Right lobe of liver (tissue), 6 donors: ENCODE results near the gene ZMYND11. TPM values are rescaled to one million over a fixed set of nuclear protein-coding genes. Genes with fewer than 3 reads are reported as not detected.

Experiments
- ATAC-seq, 4 donors: fragments of 200-7000 bp; cut with Tn5 transposase; one replicate each; pipeline ENCODE4 v1.9.1; 2020; ENCODE audit warnings: mild to moderate bottlenecking in 4 of 4, moderate library complexity in 4 of 4
- DNase-seq, 3 donors: peaks; one replicate each; pipeline ENCODE4 v3.0.0-alpha.2; 2020
- H3K27ac ChIP-seq, 3 donors: fragments of 200-600 bp; one replicate each; pipeline ENCODE4 v1.8.0; 2022
- H3K27me3 ChIP-seq, 2 donors: fragments of 200-600 bp; one replicate each; pipeline ENCODE4 v1.8.0; 2022
- H3K36me3 ChIP-seq, 4 donors: fragments of 200-600 bp; sonication (generic) in 1 of 4; one replicate each; pipeline versions ENCODE4 v1.5.1 to v1.8.0; 2017 to 2022; ENCODE audit warnings: control low read depth in 1 of 4
- H3K4me1 ChIP-seq, 4 donors: fragments of 200-600 bp; sonication (generic) in 1 of 4; one replicate each; pipeline versions ENCODE4 v1.5.1 to v1.8.0; 2017 to 2022; ENCODE audit warnings: control low read depth in 1 of 4
- H3K4me3 ChIP-seq, 3 donors: fragments of 200-600 bp; one replicate each; pipeline ENCODE4 v1.8.0; 2022
- H3K9me3 ChIP-seq, 4 donors: fragments of 200-600 bp; sonication (generic) in 1 of 4; one replicate each; pipeline versions ENCODE4 v1.5.1 to v1.8.0; 2017 to 2022; ENCODE audit warnings: control low read depth in 1 of 4
- POLR2A ChIP-seq: fragments of 450-650 bp; IDR thresholded peaks from one replicate; pipeline ENCODE4 v1.6.1; 2017; ENCODE audit warnings: antibody characterized with exemption, mild to moderate bottlenecking
- WGBS: methylation state at CpG from one replicate; pipeline ENCODE4 v1.1.6; 2018; ENCODE audit warnings: low coverage, low lambda C conversion rate; ENCODE audit not compliant: insufficient coverage; ENCODE audit errors: missing lambda C conversion rate; 5-methylcytosine and 5-hydroxymethylcytosine counted together
- intact Hi-C, 2 donors: fragments of 100-400 bp; cut with DNase I; formaldehyde crosslinking; loops; one replicate each; pipeline versions ENCODE4 v1.11.2 to v1.14.1; 2022
- total RNA-seq, 6 experiments: library from RNA; depleted of rRNA in 2 of 6; stranded (reverse); fragments of >200 nt in 2 of 6; fragmentation: NEBNext Ultra II Directional in 3 of 6; extraction: Animal tissue kit (Norgen Biotek cat#: 25700) in 3 of 6; gene quantifications; one replicate each; pipeline versions ENCODE4 v1.1.0 to v1.2.4, GENCODE V29; 2016 to 2023
- TF ChIP-seq, protein P1 (sequence below), 4 donors: fragments of 200-600 bp in 3 of 4; fragments of 450-650 bp in 1 of 4; IDR thresholded peaks; one replicate each; pipeline versions ENCODE4 v1.5.1 to v1.8.0; 2016 to 2022; ENCODE audit warnings: antibody characterized with exemption in 4 of 4, mild to moderate bottlenecking in 2 of 4
- donor health status: DM: no; HTN: yes; CAD: no.
- donor health status: DM: no; HTN: no; CAD: no.
- donor health status: DM: no; HTN: no; CAD: no.
- donor health status: DM: no; HTN: yes; CAD: no.
- donor health status: DM: no; HTN: yes; CAD: no.

The ZMYND11 gene
- total RNA-seq, 6 experiments from 2014 or later, result 22.5 to 30.6 (median 24.4) TPM

DNA sequence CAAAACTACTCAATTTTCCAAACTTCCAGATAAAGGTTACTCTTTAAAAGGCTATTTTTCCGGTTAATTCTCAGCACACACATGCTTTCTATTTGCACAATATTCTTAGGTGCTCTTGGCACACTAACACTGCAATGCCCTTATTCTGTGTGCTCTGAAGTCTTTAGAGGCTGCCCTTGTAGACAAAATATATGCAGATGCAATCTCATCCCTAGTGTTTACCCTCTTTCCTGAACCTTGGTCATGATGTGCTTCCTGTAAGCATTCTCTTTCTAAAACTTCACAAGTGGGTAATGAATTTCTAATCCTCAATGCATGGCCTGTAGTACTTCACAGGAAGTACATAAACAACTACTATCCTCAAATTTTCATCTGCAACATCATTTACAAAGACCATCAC is 45.1 kb upstream of the ZMYND11 start:
- no peak overlapping the region for H3K4me3 ChIP-seq
- H3K36me3 ChIP-seq, result no peaks in the 10 kb centered on the region
- no peaks in the 10 kb centered on the region for H3K27me3 ChIP-seq
- intact Hi-C loops, result no loop called here
- DNase-seq (no peak), ATAC-seq (no peak)
- peaks cover 0 to 2% (median 0%) of the 10 kb centered on the region in 4 donors for H3K9me3 ChIP-seq
- no peaks in the 10 kb centered on the region for H3K4me1 ChIP-seq
- no peak for TF ChIP-seq POLR2A
- TF ChIP-seq, protein P1, sequence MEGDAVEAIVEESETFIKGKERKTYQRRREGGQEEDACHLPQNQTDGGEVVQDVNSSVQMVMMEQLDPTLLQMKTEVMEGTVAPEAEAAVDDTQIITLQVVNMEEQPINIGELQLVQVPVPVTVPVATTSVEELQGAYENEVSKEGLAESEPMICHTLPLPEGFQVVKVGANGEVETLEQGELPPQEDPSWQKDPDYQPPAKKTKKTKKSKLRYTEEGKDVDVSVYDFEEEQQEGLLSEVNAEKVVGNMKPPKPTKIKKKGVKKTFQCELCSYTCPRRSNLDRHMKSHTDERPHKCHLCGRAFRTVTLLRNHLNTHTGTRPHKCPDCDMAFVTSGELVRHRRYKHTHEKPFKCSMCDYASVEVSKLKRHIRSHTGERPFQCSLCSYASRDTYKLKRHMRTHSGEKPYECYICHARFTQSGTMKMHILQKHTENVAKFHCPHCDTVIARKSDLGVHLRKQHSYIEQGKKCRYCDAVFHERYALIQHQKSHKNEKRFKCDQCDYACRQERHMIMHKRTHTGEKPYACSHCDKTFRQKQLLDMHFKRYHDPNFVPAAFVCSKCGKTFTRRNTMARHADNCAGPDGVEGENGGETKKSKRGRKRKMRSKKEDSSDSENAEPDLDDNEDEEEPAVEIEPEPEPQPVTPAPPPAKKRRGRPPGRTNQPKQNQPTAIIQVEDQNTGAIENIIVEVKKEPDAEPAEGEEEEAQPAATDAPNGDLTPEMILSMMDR (IDR thresholded peaks at IDR 0.05), result no peak
- H3K27ac ChIP-seq, result no peak overlapping the region
- 31% methylated on average over 1 of the region's 1 CpG for WGBS

DNA sequence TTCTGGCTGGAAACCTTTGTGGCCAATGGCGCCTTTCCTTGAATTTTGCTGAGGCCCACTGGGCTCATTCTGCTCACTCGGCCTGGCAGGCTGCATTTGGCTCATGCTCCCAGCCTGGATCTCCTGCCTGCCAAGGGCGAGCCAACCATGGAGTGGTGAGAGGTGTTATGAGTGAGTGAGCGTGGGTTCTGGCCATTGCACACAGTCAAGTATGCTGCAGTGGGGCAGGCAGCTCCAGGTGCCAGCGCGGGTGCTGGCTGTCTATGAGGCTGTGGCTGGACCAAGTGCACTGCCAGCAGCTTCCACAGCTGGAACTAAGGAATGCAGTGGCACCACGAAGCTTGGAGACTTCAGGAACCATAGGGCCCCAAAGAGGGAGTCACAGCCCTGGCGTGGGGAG is 43.9 kb upstream of the ZMYND11 start:
- 90% methylated on average over 3 of the region's 8 CpGs for WGBS
- peak in 1 of 4 donors; percentile 13 for ATAC-seq
- TF ChIP-seq, protein P1 (IDR thresholded peaks at IDR 0.05), result no peak
- no peak for TF ChIP-seq POLR2A
- Histone ChIP-seq H3K4me3 (no peak overlapping the region), H3K27me3 (no peaks in the 10 kb centered on the region), H3K36me3 (no peaks in the 10 kb centered on the region), H3K4me1 (no peaks in the 10 kb centered on the region), H3K27ac (no peak overlapping the region), H3K9me3 (peaks cover 0 to 8% (median 0%) of the 10 kb centered on the region in 4 donors)
- intact Hi-C loops, result no loop called here
- no peak for DNase-seq

DNA sequence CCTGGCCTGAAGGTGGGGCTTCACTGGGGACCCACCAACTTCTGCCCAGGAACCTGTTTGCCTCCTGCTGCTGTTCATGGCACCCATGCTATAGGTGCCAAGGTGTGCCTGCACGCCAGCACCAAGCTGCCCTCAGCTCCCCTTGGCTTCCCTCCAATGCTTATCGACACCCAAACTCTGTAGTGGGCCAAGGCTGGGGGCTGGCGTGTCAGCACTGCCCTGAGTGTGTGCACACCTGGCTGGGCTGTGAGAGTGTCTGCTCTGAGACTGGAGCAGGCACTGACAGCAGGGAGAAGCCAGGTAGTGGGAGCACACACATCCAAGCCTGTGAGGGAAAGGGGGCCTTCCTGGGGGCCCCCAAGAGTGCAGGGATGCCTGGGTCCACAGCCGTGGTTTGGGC is 43.1 kb upstream of the ZMYND11 start:
- no CpG with 5 or more reads among the region's 4 CpGs for WGBS
- no peak for DNase-seq

DNA sequence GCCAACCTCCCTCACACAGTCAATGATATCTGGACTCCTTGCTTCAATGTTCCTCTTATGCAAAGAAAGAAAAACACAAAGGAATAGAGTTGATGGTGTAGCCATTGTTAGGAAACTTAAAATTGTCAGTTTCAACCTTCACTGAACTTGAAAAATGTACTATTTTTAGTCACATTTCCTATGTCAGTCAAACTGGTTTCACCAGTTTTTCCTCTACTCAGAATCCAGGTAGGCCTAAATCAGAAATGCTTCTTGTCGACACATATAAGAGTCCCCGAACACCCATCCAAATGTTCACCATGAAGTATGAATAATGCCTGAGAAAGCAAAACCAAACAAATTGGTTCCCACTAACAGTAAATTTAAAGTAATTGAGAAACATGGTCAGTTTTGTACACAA is 42.4 kb upstream of the ZMYND11 start:
- intact Hi-C loops, result no loop called here
- no peak overlapping the region for H3K4me3 ChIP-seq
- H3K9me3 ChIP-seq, result peaks cover 0 to 8% (median 0%) of the 10 kb centered on the region in 4 donors
- DNase-seq, result no peak
- no peak for ATAC-seq
- WGBS, result 83% methylated on average over 2 of the region's 2 CpGs
- TF ChIP-seq POLR2A, result no peak
- TF ChIP-seq, protein P1 (IDR thresholded peaks at IDR 0.05), result no peak
- H3K36me3 ChIP-seq, result no peaks in the 10 kb centered on the region
- H3K27me3 ChIP-seq, result no peaks in the 10 kb centered on the region
- H3K27ac ChIP-seq, result no peak overlapping the region
- H3K4me1 ChIP-seq, result no peaks in the 10 kb centered on the region

More for the DNA sequence above, 43.1 kb upstream of the ZMYND11 start:
- intact Hi-C loops, result no loop called here
- peaks cover 0 to 8% (median 0%) of the 10 kb centered on the region in 4 donors for H3K9me3 ChIP-seq
- no peaks in the 10 kb centered on the region for H3K36me3 ChIP-seq
- no peak for TF ChIP-seq POLR2A
- TF ChIP-seq, protein P1 (IDR thresholded peaks at IDR 0.05), result no peak
- no peak overlapping the region for H3K27ac ChIP-seq
- ATAC-seq, result no peak
- H3K27me3 ChIP-seq, result no peaks in the 10 kb centered on the region
- no peaks in the 10 kb centered on the region for H3K4me1 ChIP-seq
- no peak overlapping the region for H3K4me3 ChIP-seq

DNA sequence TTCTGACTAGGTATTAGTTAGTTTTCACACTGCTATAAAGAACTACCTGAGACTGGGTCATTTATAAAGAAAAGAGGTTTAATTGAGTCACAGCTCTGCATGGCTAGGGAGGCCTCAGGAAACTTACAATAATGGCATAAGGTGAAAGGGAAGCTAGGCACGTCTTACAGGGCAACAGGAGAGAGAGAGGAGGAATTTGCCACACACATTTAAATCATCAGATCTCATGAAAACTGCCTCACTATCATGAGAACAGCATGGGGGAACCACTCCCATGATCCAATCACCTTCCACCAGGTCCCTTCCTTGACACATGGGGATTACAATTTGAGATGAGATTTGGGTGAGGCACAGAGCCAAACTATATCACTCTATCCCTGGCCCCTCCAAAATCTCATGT is 40.6 kb upstream of the ZMYND11 start:
- TF ChIP-seq, protein P1 (IDR thresholded peaks at IDR 0.05), result no peak
- no peak for TF ChIP-seq POLR2A
- Histone ChIP-seq H3K36me3 (no peaks in the 10 kb centered on the region), H3K4me3 (no peak overlapping the region), H3K9me3 (peaks cover 0 to 8% (median 0%) of the 10 kb centered on the region in 4 donors), H3K4me1 (no peaks in the 10 kb centered on the region), H3K27ac (no peak overlapping the region), H3K27me3 (no peaks in the 10 kb centered on the region)
- ATAC-seq (no peak), DNase-seq (no peak)
- intact Hi-C loops, result no loop called here
- WGBS, result 29% methylated on average over 1 of the region's 1 CpG
